ENCODE data around the gene ZBTB17. TPM values are rescaled to one million over a fixed set of nuclear protein-coding genes. Genes with fewer than 3 reads are reported as not detected.

Gene ZBTB17
- total RNA-seq, 1 donor from 2014 or later = 51.5 TPM

- H3K4me3 Mint-ChIP-seq = peak overlapping the region; percentile 94
- H3K27me3 Mint-ChIP-seq (ENCODE audit: low read depth) = peaks cover 4% of the 10 kb centered on the region
- TF ChIP-seq, protein P1, sequence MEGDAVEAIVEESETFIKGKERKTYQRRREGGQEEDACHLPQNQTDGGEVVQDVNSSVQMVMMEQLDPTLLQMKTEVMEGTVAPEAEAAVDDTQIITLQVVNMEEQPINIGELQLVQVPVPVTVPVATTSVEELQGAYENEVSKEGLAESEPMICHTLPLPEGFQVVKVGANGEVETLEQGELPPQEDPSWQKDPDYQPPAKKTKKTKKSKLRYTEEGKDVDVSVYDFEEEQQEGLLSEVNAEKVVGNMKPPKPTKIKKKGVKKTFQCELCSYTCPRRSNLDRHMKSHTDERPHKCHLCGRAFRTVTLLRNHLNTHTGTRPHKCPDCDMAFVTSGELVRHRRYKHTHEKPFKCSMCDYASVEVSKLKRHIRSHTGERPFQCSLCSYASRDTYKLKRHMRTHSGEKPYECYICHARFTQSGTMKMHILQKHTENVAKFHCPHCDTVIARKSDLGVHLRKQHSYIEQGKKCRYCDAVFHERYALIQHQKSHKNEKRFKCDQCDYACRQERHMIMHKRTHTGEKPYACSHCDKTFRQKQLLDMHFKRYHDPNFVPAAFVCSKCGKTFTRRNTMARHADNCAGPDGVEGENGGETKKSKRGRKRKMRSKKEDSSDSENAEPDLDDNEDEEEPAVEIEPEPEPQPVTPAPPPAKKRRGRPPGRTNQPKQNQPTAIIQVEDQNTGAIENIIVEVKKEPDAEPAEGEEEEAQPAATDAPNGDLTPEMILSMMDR (conservative IDR thresholded peaks at IDR 0.05) = peak; percentile 33
- peaks cover 17% of the 10 kb centered on the region for H3K4me1 Mint-ChIP-seq
- peaks cover 6% of the 10 kb centered on the region for H3K9me3 Mint-ChIP-seq
- DNase-seq (ENCODE audit: low read depth, low spot score) = peak; percentile 68
- H3K27ac Mint-ChIP-seq (ENCODE audit: unreplicated experiment) = peak overlapping the region; percentile 94
- H3K36me3 Mint-ChIP-seq (ENCODE audit: low read depth) = peaks cover 21% of the 10 kb centered on the region
Observed at GRCh38 chr1:15975358-15975804, 520 bp downstream of the ZBTB17 start.

DNA sequence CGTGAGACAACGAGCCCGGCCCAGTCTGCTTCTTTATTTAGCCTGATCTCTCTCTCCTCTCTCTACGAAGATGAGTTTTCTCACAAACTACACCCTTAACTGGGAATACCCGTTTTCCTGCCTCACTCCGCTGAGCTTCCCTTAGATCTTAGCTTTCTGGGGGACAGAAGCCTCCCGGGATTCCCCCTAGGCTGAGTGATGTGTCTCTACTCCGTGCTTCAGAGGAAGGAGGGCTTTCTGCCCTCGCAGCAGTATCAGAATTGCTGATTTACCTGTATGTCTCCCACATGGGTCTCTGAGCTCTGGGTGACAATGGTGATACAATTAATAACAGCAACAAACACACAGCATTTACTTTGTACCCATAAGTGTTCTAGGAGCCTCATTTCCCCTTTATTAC lies 1.0 kb downstream of the ZBTB17 start:
- DNase-seq (ENCODE audit: low read depth, low spot score) = no peak
- H3K36me3 Mint-ChIP-seq (ENCODE audit: low read depth) = peaks cover 26% of the 10 kb centered on the region
- TF ChIP-seq, protein P1 (conservative IDR thresholded peaks at IDR 0.05) = no peak
- H3K27me3 Mint-ChIP-seq (ENCODE audit: low read depth) = peaks cover 4% of the 10 kb centered on the region
- H3K27ac Mint-ChIP-seq (ENCODE audit: unreplicated experiment) = peak overlapping the region; percentile 94
- H3K4me1 Mint-ChIP-seq = peaks cover 17% of the 10 kb centered on the region
- peaks cover 6% of the 10 kb centered on the region for H3K9me3 Mint-ChIP-seq
- peak overlapping the region; percentile 94 for H3K4me3 Mint-ChIP-seq

- Mint-ChIP-seq H3K27me3 (ENCODE audit: low read depth) (no peaks in the 10 kb centered on the region), H3K36me3 (ENCODE audit: low read depth) (peaks cover 31% of the 10 kb centered on the region), H3K9me3 (peaks cover 6% of the 10 kb centered on the region), H3K4me1 (peaks cover 17% of the 10 kb centered on the region), H3K4me3 (peak overlapping the region; percentile 15), H3K27ac (ENCODE audit: unreplicated experiment) (no peak overlapping the region)
- TF ChIP-seq, protein P1 (conservative IDR thresholded peaks at IDR 0.05) = no peak
- no peak for DNase-seq (ENCODE audit: low read depth, low spot score)
Observed at GRCh38 chr1:15973772-15974171, 2.1 kb downstream of the ZBTB17 start.

- no peaks in the 10 kb centered on the region for H3K27me3 Mint-ChIP-seq (ENCODE audit: low read depth)
- H3K9me3 Mint-ChIP-seq = peaks cover 2% of the 10 kb centered on the region
- peak overlapping the region; percentile 15 for H3K4me3 Mint-ChIP-seq
- TF ChIP-seq, protein P1 (conservative IDR thresholded peaks at IDR 0.05) = no peak
- H3K4me1 Mint-ChIP-seq = peaks cover 27% of the 10 kb centered on the region
- H3K27ac Mint-ChIP-seq (ENCODE audit: unreplicated experiment) = no peak overlapping the region
- peaks cover 43% of the 10 kb centered on the region for H3K36me3 Mint-ChIP-seq (ENCODE audit: low read depth)
- no peak for DNase-seq (ENCODE audit: low read depth, low spot score)
Observed at GRCh38 chr1:15972409-15972808, 3.5 kb downstream of the ZBTB17 start.

DNA sequence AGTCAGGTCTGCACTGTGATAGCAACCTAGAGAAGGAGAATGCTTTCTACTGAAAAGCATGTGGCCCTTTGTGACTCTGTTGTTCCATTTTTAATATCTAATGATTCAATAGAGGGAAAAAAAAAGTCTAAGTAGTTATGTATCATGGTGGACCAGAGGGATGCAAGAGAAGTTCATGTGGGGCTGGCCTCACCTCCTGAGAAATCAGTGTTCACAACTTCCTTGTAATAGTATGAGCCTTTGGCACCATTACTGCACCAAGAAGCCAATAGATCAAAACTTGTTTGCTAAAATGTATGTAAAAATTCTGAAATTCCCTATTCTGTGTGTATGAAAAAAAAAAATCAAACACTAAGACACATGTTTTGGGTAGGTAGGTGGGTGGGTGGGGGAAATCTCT lies 5.0 kb downstream of the ZBTB17 start:
- H3K36me3 Mint-ChIP-seq (ENCODE audit: low read depth) = peaks cover 44% of the 10 kb centered on the region
- peak overlapping the region; percentile 68 for H3K27ac Mint-ChIP-seq (ENCODE audit: unreplicated experiment)
- H3K4me3 Mint-ChIP-seq = no peak overlapping the region
- no peaks in the 10 kb centered on the region for H3K27me3 Mint-ChIP-seq (ENCODE audit: low read depth)
- no peaks in the 10 kb centered on the region for H3K9me3 Mint-ChIP-seq
- no peak for DNase-seq (ENCODE audit: low read depth, low spot score)
- TF ChIP-seq, protein P1 (conservative IDR thresholded peaks at IDR 0.05) = no peak
- H3K4me1 Mint-ChIP-seq = peaks cover 24% of the 10 kb centered on the region

Measured in neural crest cell (in vitro differentiated cells).